HFF-Myc (cell line): ENCODE data around the gene CLEC1B.

Source experiments
- DNase-seq: peaks from one replicate; pipeline ENCODE4 v3.0.0-alpha.2; 2011; ENCODE audit warnings: low read depth; ENCODE audit errors: extremely low read depth
- H3K4me3 ChIP-seq: replicated peaks from 2 replicates; pipeline ENCODE4 v1.5.1; 2011; ENCODE audit warnings: low read depth, mild to moderate bottlenecking, control low read depth, low read length
- CTCF ChIP-seq: IDR thresholded peaks from 2 replicates; pipeline ENCODE4 v1.5.1; 2012; ENCODE audit warnings: mild to moderate bottlenecking, low read depth, low read length, control low read depth; ENCODE audit errors: missing control alignments

CLEC1B gene

DNA sequence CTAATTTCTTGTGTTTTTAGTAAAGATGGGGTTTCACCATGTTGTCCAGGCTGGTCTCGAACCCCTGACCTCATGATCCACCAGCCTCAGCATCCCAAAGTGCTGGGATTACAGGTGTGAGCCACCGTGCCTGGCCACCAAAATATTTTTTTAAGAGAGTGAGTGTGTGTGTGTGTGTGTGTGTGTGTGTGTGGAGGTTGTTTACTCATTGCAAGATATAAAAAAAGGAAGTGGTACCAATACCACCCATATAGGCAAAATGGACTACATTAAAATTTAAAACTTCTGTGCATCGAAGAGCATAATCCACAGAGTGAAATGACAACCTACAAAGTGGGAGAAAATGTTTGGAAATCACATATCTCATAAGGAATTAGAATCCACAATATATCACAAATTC, 51.2 kb downstream of the CLEC1B start:
- TF ChIP-seq CTCF, result no peak
- no peak overlapping the region for H3K4me3 ChIP-seq
- no peak for DNase-seq

- no peak overlapping the region for H3K4me3 ChIP-seq
- TF ChIP-seq CTCF, result no peak
- DNase-seq, result no peak
Measured at GRCh38 chr12:9944391-9944790, 54.5 kb downstream of the CLEC1B start.

DNA sequence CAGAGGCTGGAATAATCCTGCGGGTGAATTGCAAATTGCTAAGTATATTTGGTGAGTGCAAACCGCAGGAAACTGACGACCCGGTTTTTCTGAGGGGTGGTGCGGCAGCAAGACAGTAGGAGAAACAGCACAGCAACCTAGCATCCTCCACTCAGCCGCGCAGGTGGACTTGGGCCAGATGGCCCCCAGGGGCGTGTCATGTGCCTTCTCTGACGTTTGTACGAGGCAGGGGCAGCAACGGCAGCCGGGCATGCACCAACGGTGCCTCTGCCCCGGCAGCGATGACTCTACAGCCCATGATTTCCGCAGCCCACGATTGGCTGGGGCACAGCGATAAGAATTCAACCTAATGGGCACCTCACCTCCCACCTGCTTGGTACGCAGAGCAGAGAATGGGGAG, 55.7 kb downstream of the CLEC1B start:
- no peak overlapping the region for H3K4me3 ChIP-seq
- TF ChIP-seq CTCF, result no peak
- DNase-seq, result no peak
